GM12891 (cell line): ENCODE data around the gene LEKR1.
A peak's percentile ranks its signal among the peaks of the same experiment; 100 is the strongest.

Experiments used
- DNase-seq: peaks from one replicate; pipeline ENCODE4 v3.0.0; 2011; ENCODE audit warnings: low spot score; ENCODE audit not compliant: insufficient read length
- FAIRE-seq: peaks from 2 replicates; lab custom pipeline; 2011; peaks lifted over from hg19 to GRCh38; lab: Jason Lieb, UNC
- PAX5 ChIP-seq: IDR thresholded peaks from 2 replicates; pipeline ENCODE4 v1.6.1; 2011; ENCODE audit warnings: low read length, moderate library complexity, mild to moderate bottlenecking; ENCODE audit not compliant: insufficient read depth, severe bottlenecking
- POLR2A ChIP-seq: IDR thresholded peaks from 2 replicates; pipeline ENCODE4 v1.6.1; 2011; ENCODE audit warnings: low read depth, low read length, control low read depth
- POLR2AphosphoS5 ChIP-seq: IDR thresholded peaks from 2 replicates; pipeline ENCODE4 v1.6.1; 2011; ENCODE audit warnings: low read depth, low read length, control low read depth
- POU2F2 ChIP-seq: IDR thresholded peaks from 2 replicates; pipeline ENCODE4 v1.6.1; 2011; ENCODE audit warnings: low read depth, mild to moderate bottlenecking, control low read depth, low read length, moderate library complexity
- SPI1 ChIP-seq: IDR thresholded peaks from 2 replicates; pipeline ENCODE4 v1.6.1; 2011; ENCODE audit warnings: low read depth, low read length, control low read depth
- TAF1 ChIP-seq: IDR thresholded peaks from 2 replicates; pipeline ENCODE4 v1.6.1; 2011; ENCODE audit warnings: low read depth, low read length, control low read depth

Gene LEKR1

GRCh38 chr3:157071744-157072525 lies 245.8 kb downstream of the LEKR1 start:
- no peak for FAIRE-seq

GRCh38 chr3:157073810-157074209 lies 247.7 kb downstream of the LEKR1 start:
- TF ChIP-seq TAF1 (no peak), PAX5 (no peak), SPI1 (no peak), POLR2A (no peak), POLR2AphosphoS5 (no peak), POU2F2 (no peak)
- DNase-seq (no peak), FAIRE-seq (no peak)

More at GRCh38 chr3:157071744-157072525, 245.8 kb downstream of the LEKR1 start:
- TF ChIP-seq POLR2AphosphoS5 (no peak), POLR2A (no peak), PAX5 (no peak), SPI1 (no peak), POU2F2 (no peak), TAF1 (no peak)
- DNase-seq = no peak

GRCh38 chr3:157074490-157074889 lies 248.3 kb downstream of the LEKR1 start:
- TF ChIP-seq POLR2A (no peak), SPI1 (no peak), POU2F2 (no peak), TAF1 (no peak), PAX5 (no peak), POLR2AphosphoS5 (no peak)
- DNase-seq (no peak), FAIRE-seq (no peak)

GRCh38 chr3:157074981-157075380 lies 248.8 kb downstream of the LEKR1 start:
- DNase-seq = no peak
- no peak for TF ChIP-seq POLR2A
- no peak for TF ChIP-seq POLR2AphosphoS5
- TF ChIP-seq PAX5 = no peak
- TF ChIP-seq TAF1 = no peak
- TF ChIP-seq POU2F2 = no peak
- TF ChIP-seq SPI1 = no peak
- FAIRE-seq = no peak

GRCh38 chr3:157075693-157076420 lies 249.7 kb downstream of the LEKR1 start:
- TF ChIP-seq POLR2AphosphoS5 (no peak), TAF1 (no peak), POLR2A (no peak), POU2F2 (no peak), PAX5 (no peak), SPI1 (no peak)
- FAIRE-seq = peak; percentile 76
- DNase-seq = no peak

- DNase-seq (no peak), FAIRE-seq (no peak)
- TF ChIP-seq SPI1 = no peak
Measured at GRCh38 chr3:157077565-157077991, 251.4 kb downstream of the LEKR1 start.

- DNase-seq (no peak), FAIRE-seq (peak; percentile 13)
- no peak for TF ChIP-seq SPI1
- no peak for TF ChIP-seq POLR2AphosphoS5
- no peak for TF ChIP-seq POLR2A
- TF ChIP-seq PAX5 = no peak
- no peak for TF ChIP-seq TAF1
- no peak for TF ChIP-seq POU2F2
Measured at GRCh38 chr3:157078131-157078810, 252.1 kb downstream of the LEKR1 start.

- DNase-seq (no peak), FAIRE-seq (no peak)
- TF ChIP-seq SPI1 = no peak
- no peak for TF ChIP-seq POLR2A
- no peak for TF ChIP-seq TAF1
- TF ChIP-seq POLR2AphosphoS5 = no peak
- no peak for TF ChIP-seq PAX5
- TF ChIP-seq POU2F2 = no peak
Measured at GRCh38 chr3:157078811-157079185, 252.6 kb downstream of the LEKR1 start.

- DNase-seq (no peak), FAIRE-seq (no peak)
- TF ChIP-seq POLR2A (no peak), SPI1 (no peak), TAF1 (no peak), POU2F2 (no peak)
Measured at GRCh38 chr3:157079676-157080369, 253.7 kb downstream of the LEKR1 start.
